Activated T-cell treated with anti-CD3 and anti-CD28 coated beads, Interleukin-2, amount 50 U/mL, for 1 hour (primary cell): ENCODE data around the gene MSMO1.
A peak's percentile ranks its signal among the peaks of the same experiment; 100 is the strongest.

ENCODE experiments used
- DNase-seq: peaks from one replicate; pipeline ENCODE4 v3.0.0-alpha.2; 2020

MSMO1 gene

DNA sequence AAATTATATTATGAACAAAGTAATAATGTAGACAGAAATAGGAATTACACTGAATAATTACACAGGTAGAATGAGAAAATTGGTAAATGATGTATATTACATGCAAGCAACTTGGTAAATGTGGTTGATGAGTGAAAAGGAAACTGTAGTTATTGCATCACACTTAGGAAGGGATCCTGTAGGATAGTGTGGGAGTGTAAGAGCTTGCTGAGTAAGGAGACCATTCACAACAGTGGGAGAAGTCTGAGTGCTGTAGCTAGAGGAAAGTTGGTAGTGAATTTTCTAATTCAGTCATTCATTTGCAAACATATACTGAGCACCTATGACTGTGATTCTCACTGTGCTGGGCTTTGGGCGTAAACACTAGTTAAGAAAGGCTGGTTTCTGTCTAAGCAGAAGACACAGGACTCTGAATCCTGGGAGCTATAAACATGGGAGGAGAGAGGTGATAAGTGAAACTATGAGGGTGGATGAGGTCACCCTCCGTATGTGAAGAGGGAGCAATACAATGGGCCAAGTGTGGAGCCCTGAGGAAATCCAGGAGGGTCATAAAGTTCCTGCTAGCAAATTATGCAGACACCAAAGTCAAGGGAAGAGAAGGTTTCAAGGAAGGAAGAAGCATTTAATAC lies 37.1 kb downstream of the MSMO1 start:
- DNase-seq: no peak

DNA sequence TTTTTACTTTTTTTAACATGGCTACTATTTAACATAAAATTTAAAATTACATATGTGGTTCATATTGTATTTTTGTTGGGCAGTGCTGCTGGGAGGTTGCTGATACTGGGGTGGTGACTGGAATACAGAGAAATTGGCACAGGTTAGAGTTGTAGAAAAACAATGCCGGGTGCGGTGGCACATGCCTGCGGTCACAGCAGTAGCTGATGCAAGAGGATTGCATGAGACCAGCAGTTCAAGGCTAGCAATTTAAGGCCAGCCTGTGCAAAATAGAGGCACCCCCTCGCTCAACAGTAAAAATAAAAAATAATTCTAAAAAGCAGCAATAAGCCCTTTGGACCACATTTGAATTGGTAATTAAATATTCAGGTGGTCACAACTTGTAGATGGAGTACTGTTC lies 39.6 kb downstream of the MSMO1 start:
- DNase-seq: no peak

DNA sequence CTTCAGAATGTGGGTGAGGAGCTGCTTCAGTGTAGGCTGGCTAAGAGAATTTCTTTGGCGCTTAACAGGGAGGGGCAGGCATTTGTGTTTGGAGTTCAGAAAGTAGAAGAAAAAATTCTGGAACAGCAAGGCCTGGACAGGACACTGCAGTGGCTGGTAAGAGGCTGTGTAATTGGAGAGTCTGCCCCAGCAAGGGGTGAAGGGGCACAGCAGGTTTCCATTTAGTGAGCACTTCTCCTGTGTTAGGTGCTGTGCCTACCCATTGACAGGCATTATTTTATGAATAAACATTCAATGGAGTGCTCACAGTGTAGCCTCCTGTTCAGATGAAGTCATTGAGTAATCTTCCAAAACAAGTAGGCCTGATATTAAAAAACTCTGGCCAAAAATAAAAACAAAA lies 40.6 kb downstream of the MSMO1 start:
- DNase-seq: no peak

GRCh38 chr4:165368567-165368966 lies 41.1 kb downstream of the MSMO1 start:
- no peak for DNase-seq

GRCh38 chr4:165369522-165369921 lies 42.1 kb downstream of the MSMO1 start:
- DNase-seq: no peak

- DNase-seq: no peak
Observed at GRCh38 chr4:165370530-165370929, 43.1 kb downstream of the MSMO1 start.

DNA sequence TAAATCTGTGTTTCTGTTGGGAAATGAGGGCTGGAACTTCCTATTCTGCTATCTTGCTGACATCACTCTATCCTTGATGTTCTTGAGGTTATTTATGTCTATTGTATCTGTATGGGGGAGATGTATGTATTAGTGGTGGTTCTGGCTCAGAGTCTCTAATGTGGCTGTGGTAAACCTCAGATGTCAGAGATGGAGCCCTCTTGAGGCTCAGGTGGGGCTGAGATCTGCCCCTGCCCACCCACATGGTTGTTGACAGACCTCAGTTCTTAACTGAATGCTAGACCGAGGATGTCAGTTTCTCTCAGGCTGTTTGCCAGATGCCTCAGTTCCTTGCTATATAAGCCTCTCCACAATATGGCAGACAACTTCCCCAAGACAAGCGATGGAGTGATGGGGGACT lies 48.0 kb downstream of the MSMO1 start:
- DNase-seq: no peak

DNA sequence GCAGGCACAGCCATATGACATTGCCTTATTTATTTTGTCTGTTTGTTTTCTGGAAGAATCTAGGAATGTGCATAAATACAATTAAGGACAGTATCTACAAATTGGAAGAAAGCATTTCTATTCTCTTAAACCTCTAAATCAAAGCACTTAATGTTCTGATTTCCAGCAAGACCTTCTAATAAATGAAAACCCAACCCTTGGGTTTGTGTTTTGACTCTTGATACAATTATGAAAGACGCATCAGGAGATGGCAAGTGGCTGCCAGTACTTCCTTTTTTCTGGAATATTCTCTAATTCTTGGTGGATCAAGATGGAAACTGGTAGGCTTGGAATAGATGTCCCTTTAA lies 50.9 kb downstream of the MSMO1 start:
- DNase-seq: no peak

GRCh38 chr4:165378745-165379677 lies 51.5 kb downstream of the MSMO1 start, which contains the start of gene CPE:
Gene CPE, plus strand, starts transcription at chr4:165379008. Its CDS starts 214 bp downstream, at chr4:165379222.
- peak; percentile 60 for DNase-seq

GRCh38 chr4:165379678-165380064 lies 52.2 kb downstream of the MSMO1 start:
- no peak for DNase-seq

GRCh38 chr4:165380805-165381204 lies 53.3 kb downstream of the MSMO1 start:
- no peak for DNase-seq

DNA sequence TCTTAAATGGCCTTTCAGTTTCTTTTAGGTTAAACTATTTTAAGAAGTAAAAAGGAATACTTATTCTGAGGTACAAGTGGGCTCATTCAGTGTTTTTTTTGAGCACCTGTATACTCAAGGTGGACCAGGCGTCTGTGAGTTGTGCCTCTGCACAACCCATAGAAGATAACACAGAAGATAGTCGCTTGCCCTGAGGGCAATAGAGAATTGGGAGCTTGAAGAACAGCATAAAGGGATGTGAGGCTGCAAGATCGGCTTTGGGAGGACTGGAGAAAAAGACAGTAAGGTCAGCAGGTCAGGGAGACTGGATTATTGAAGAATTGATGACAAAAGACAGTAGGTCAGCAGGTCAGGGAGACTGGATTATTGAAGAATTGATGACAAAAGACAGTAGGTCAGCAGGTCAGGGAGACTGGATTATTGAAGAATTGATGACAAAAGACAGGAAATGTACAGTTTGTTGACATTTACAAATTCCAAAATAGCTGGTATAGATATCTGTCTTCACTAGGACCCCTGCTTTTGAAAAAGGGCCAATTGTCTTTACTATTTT lies 54.4 kb downstream of the MSMO1 start:
- no peak for DNase-seq

- DNase-seq: no peak
Observed at GRCh38 chr4:165382640-165383039, 55.2 kb downstream of the MSMO1 start.

GRCh38 chr4:165383591-165384073 lies 56.2 kb downstream of the MSMO1 start:
- DNase-seq: no peak

DNA sequence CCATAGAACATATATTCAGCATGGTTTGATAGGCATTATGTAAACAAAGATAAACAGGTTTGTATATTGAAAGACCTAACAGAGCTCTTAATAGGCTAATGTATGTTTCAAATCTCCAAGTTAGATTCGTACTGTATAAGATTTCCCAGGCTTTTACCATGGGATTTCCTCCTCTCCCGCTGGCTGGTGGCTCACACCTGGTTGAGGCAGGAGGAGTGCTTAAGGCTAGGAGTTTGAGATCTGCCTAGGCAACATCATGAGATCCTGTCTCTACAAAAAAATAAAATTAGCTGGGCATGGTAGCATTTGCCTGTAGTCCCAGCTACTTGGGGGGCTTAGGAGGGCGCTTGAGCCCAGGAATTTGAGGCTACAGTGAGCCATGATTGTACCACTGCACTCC lies 56.7 kb downstream of the MSMO1 start:
- DNase-seq: no peak

GRCh38 chr4:165384598-165384997 lies 57.1 kb downstream of the MSMO1 start:
- DNase-seq: no peak

DNA sequence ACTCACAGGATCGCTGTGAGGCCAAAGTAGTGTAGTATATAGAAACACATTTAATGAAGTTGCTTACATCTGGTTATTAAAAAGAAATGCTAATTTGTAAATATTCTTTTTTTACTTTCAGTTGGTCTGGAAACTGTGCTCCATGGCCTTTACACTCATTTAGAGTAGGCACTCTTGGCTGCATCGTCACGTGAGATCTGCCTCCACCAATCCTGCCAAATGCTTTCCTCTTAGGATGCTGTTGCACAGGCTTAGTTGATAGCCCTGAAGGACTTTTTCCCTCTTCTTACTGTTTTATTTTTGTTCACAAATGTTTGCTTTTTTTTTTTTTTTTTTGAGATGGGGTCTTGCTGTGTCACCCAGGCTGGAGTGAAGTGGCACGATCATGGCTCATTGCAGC lies 57.7 kb downstream of the MSMO1 start:
- DNase-seq: no peak

- DNase-seq: no peak
Observed at GRCh38 chr4:165386328-165386727, 58.9 kb downstream of the MSMO1 start.

- no peak for DNase-seq
Observed at GRCh38 chr4:165388756-165389155, 61.3 kb downstream of the MSMO1 start.
